HG03064 (cell line): ENCODE data around the gene HIGD2A.

Experiments
- ATAC-seq: cut with Tn5 transposase; IDR thresholded peaks from one replicate; pipeline ENCODE4 v1.9.1; 2021; ENCODE audit warnings: low read depth; ENCODE audit not compliant: unreplicated experiment

The HIGD2A gene

DNA sequence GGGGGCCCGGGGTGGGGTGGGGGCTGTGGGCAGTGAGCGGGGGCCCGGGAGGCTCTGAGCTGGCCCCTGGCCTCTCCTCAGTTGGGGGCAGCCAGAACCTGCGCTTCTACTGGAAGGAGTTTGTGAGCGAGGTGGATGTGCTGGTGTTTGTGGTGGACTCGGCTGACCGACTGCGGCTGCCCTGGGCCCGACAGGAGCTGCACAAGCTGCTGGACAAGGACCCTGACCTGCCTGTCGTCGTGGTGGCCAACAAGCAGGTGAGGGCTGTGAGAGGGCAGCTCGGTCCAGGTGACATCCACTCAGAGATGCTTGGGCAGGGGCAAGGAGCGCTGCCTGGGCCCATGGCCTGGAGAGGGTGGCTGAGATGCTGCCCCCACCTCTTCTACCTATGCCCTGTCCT lies 19.8 kb upstream of the HIGD2A start:
- ATAC-seq: no peak

DNA sequence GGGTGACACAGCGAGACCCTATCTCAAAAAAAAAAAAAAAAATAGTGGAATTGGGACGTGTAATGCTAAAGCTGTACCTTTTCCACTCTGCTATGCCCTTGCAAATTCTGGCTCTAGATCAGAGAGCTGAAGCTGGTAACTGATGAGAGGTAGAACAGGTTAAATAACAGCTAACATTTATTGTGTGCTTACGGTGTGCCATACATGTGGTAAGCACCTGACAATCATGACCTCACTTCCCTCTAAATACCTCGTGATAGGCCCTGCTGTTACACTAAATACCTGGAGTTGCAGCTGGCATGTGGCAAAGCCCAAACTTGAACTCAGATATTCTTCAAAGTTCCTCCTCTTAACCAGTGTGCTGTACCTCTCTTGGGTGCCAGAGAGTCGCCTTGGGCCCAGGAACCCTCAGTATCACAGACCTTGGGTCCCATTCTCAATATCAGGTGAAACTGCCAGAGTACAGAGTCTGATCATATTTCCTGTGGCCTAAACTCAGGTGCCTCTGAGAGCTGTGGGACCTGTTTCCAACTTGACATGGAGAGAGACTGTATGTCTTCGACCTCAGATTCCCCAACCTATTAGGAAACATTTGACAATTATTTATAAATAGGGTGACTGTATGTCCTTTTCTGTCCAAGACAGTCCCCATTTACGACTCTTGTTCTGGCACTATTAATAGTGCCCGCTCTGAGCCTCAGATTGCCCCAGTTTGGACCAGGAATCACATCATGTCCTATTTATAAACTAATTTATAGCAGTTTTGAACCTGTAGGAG lies 18.4 kb upstream of the HIGD2A start:
- ATAC-seq: no peak

DNA sequence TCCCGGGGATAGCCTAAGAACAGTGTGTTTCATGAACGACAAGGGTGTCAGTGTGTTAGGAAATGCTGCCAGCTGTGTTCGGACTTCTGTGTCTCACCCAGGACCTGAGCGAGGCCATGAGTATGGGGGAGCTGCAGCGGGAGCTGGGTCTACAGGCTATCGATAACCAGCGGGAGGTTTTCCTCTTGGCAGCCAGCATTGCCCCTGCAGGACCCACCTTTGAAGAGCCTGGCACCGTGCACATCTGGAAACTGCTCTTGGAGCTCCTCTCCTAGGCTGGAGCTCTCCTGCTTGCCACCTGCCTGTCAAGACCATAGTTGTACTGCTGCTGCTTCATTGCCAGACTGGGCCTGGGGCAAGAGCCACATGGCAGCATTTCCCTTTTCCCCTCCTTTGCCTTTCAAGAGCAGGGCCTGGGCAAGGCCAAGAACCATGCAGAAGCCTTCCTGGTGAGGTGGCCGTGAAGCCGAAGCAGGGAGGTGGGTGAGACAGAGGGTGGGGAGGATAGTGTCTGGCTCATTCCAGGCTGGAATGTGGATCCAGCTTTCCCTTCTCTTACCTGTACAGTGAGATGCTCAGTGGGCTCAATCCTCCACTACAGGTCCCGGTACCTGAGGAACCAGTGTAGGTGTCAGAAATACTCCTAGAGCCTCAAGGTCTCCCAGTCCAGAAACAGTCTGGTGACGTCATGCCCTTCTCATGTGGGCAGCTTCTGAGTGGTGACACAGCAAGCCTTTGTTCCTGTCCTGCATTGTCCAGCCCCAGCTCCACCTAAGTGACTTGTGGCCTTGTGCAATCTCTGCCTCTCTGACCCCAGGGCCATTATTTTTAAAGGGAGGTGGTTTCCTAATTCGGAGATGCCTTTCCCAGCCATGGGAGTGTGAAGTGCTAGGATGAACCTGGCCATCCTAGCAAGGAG lies 16.7 kb upstream of the HIGD2A start:
- no peak for ATAC-seq

DNA sequence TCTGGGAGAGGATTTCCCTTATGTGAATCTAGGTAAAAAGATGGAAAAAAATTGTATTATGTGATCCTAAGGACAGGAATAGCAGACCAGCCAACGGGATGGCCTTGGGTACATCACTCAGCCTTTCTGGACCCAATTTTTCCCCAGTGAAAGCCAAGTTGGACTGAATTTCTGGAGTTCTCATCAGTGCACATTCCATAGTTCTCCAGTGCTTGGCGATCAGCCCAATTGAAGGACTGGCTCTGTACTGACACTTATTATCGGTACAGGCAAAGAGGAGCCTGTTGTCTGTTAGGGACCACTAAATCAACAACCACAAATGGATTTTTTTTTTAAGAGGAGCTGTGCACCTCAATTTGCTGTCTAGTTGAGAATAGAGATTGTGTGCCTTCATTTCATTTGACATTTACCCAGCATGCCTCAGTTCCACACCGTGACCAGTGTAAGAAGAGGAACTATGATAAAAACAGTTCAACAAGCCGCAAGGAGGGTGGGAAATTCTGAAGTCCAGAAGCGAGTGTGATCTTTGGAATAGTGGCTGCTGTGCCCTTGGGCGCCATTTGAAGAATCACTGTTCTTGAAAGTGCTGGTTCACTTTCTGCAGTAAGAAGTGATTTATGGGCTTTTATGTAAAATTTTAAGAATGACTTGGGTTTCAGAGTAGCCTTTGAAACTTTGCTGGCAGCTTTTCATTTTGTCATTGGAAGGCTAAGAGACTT lies 15.3 kb upstream of the HIGD2A start:
- ATAC-seq: no peak

DNA sequence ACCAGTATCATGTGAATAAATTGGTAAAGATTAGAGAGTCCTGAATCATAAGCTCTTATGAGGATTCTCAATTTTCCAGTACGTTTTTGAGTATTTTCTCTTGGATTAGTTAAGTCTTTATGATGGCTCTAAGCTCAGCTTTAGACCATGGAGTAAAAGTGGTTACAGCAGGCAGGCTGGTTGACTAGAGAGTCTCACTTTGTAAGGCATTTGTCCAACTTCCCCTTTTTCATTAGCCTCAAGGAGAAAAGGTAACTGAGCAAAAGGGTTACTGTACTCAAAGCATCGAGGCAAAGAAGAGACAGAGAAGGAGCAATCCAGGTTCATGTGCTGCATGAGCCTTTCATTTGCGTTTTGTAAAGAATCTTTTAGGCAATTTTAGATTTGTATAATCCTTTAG lies 8.7 kb upstream of the HIGD2A start:
- no peak for ATAC-seq

DNA sequence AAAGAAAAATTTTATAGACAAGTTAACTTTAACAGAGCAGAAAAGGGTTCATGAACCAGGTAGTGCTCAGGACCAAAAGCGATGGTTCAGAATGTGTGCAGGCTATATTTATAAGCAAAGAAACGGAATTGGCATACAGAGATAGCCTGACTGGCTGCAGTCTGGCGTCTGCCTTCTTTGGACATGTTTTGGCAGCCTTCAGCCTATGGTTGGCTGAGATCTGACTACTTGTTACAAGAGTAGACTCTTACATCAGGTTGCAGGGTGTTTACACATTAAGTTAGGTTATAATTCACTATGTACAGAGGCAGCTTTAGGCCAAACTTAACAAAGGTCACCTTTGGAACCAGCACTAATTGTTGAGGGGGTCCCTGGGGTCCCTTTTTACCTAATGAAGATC lies 7.1 kb upstream of the HIGD2A start:
- no peak for ATAC-seq

DNA sequence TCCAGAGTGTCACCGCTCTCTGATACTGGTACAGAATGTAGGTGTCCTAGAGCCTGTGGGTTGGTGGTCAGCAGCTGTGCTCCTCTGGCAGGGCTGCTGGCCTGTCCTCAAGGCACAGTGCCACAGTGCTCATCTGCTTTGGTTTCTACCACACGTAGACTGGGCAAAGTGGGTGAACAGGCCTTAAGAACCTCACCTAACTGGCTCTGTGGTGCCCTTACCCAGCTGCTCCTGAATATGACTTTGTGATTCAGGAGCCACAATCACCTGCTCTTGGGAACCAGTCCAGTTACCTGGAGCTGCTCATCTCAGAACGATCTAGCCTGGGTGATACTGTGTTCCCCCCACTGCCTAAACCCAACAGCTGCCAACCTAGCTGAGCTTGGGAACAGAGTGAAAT lies 6.6 kb upstream of the HIGD2A start:
- ATAC-seq: no peak

DNA sequence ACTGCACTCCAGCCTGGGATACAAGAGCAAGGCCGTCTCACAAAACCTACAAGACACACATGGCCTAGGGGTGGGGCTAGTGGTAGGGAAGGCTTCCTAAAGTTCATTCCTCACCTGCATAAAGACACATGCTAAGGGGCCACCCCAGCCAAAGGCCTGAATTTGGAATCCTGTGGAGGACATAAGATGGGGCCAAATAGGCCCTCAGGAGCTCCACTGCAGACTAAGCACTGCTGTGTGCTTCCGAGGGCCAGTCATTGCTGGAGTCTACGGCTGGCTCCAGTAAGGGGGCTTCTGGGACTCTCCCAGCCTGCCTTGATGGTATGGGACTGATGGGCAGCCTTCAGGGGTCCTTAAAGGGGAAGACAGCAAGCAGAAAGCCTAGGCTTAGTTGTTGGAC lies 5.8 kb upstream of the HIGD2A start:
- ATAC-seq: no peak

DNA sequence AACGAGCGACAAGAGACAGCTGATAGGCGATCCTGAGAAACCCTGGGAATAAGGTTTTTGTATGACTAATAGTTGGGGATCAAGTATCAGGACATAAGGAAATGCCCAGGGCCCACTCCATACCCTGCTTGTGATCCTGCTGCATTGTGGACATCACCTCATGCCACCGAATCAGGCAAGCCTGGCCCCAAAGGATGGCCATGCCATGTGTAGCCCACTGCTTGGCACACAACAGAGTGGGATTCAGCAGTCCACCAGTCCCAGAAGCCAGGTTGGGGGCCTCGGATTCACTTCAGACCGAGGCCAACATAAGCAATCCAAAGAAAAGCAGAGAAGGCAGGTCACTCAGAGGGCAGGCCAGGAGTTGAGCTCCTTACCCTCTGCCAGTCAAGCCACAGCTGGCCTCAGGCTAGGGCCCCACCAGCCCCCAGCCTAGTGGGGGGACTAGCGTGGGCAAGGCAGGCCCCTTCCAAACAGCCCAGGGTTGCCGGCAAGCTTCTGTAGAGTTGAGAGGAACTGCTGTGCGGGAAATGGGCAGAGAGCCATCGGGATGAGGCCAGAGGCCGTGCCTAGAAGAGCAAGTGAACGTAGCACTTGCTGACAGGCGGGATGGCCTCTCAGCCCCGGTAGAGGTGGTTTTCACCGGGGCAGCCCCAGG lies 5.2 kb upstream of the HIGD2A start:
- no peak for ATAC-seq

DNA sequence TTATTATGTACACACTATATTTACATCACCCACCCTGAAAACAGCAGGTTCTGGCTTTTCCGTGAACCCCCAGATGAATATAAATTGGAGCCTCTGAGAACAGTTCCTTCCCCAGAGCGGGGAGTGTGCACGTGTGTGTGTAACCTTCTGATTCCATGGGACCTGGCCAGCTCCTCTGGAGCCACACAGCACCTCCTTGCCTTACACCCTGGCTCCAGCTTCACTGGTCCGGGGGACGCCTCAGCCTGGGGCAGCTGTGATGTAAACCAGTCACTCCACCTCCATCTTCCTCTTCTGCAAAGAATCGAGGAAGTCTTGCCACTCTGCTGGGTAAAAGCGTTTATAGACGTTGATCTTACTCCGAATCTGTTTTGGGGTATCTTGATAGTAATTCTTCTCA lies 4.6 kb upstream of the HIGD2A start:
- no peak for ATAC-seq

DNA sequence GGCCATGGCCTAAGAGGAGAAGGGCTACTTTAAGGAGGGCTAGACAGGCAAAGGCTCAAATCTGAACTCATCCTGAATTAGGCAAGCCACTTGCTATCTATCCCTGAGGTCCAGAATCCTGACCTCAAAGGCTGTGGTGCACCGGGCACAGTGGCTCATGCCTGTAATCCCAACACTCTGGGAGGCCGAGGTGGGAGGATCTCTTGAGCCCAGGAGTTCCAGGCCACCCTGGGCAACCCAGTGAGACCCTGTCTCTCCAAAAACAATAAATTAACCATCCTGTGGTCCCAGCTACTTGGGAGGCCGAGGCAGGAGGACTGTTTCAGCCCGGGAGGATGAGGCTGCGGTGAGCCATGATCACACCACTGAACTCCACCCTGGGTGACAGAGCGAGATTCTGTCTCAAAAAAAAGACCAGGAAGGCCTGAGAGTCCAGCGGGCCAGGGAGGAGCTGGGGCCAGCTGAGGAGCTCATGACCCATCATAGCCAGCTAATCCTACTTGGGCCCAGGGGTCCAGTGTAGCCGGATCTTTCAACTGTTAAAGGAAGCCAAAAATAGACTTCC lies 4.1 kb upstream of the HIGD2A start:
- no peak for ATAC-seq

DNA sequence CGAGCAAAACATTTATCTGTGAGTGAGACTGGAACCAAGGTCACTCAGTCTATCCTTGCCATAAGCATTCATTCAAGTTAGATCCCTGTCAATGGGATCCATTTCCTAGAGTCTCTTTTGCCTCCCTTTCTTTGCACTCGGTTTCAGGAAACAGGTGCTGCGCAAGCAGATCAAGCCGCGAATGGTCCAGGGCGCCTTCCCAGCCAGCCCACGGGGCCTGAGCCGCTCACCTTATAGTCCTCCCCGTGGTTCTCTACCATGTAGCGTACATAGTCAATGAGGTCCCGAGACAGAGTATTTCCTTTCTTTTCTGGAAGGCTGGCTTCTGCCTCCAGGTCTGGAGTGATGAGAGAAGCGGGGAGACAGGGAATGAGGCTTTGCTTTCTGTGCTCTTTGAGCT lies 3.6 kb upstream of the HIGD2A start:
- ATAC-seq: no peak

DNA sequence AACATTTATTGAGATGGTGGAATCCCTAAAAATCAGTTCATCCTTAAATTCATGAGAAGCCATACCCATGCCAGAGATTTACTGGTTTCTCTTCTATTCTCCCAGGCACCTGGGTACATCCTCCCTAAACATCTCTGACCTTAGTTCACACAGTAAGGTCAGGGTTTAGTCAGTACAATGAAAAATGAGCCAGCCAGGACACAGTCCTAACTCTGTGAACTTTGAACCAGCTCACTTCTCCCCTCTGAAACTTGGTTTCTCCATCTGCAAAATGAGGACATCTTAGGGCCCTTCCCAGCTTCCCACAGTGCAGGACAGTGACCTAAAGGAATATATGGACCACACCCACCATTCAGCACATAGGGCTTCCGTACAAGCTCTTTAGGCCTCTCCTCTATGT lies 2.1 kb upstream of the HIGD2A start:
- no peak for ATAC-seq

DNA sequence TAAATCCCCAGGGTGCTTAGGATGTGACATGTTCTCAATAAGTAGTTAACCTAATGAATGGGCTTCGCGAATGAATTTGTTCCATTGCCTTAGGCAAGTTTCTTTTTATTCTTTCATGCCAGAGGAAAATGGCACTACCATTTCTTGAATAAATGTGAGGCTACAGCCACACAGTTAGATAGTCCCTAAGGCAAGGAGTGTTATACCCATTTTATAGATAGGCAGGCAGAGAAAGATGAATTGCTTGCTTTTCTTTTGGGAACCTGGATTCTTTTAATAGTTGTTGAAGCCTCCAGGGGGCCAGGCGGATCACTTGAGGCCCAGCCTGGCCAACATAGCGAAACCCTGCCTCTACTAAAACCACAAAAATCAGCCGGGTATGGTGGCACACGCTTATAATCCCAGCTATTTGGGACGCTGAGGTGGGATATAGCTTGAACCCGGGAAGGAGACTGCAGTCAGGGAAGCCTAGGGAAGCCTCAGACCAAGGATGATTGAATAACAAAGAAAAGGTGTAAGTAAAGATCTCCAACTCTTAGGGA lies 1.1 kb upstream of the HIGD2A start:
- no peak for ATAC-seq

DNA sequence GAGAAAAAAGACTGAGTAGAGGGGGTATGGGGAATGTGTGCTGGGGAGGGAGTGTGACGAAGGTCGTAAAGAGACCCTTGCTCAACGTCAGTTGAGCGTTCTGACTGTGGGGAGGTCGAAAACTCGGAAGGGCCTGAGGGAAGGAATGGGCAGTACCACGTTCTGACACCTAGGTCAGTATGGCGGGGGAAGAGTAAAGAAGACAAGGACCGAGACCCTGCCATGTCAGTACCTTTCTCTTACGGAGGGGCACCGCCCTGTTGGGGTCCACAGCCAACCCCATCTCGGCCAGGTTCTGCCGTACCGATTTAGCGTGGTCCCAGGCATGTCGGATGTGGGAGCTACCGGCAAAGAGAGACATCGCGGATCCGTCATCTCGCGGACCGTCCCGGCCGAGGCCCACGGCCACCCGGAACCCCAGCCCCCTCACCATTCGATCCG lies 528 bp upstream of the HIGD2A start:
- ATAC-seq: no peak

DNA sequence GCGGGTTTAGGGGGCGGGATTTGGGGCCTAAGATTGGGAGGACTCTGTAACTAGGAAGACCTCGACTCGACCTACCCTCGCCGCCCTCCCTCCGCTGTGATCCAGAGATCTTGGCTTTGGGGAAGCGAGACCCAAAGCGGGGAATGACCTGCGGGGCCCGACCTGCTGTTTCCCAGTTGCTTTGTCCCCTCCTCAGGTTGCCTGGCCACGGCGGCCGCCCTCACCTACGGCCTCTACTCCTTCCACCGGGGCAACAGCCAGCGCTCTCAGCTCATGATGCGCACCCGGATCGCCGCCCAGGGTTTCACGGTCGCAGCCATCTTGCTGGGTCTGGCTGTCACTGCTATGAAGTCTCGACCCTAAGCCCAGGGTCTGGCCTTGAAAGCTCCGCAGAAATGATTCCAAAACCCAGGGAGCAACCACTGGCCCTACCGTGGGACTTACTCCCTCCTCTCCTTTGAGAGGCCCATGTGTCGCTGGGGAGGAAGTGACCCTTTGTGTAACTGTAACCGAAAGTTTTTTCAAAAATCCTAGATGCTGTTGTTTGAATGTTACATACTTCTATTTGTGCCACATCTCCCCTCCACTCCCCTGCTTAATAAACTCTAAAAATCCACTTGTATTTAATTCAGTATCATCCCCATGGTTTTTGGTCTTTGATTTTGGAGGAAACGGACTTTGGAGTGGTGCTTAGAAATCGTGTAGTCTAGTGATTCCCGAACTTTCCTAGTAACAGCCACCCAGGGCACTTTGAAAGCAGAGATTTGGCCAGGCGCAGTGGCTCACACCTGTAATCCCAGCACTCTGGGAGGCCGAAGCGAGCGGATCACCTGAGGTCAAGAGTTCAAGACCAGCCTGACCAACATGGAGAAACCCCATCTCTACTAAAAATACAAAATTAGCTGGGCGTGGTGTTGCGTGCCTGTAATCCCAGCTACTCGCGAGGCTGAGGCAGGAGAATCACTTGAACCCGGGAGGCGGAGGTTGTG lies 878 bp downstream of the HIGD2A start:
- peak; percentile 12 for ATAC-seq

DNA sequence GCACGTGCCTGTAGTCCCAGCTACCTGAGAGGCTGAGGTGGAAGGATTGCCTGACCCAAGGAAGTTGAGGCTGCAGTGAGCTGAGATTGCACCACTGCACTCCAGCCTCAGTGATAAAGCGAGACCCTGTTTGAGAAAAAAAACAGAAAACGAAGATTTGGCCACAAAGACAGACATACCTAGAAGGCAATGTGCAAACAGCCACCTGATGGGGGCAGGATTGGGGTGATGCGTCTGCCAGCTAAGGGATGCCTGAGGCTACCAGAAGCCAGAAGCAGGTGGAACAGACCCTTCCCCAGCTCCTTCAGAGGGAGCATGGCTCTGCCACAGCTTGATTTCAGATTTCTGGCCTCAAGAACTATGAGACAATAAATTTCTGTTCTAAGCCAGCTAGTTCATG lies 2.9 kb downstream of the HIGD2A start:
- ATAC-seq: no peak

DNA sequence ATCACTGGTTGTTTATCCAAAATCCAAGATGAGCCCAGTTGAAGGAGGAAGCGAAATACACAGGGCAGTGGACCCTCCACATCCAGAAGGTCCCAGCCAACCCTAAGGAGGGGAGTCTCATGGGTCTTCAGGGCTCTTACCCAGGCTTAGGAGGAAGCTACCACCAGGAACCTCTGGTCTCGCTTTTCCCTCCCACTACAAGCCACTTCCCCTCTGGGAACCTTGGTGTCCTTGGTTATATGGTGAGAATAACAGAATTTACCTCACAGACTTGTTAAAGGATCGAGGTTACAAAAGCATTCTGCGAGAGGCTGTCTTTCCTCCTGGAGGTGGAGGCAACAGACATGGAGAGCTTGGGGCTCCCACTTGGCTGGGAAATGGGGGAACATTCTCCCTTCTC lies 3.4 kb downstream of the HIGD2A start:
- no peak for ATAC-seq

DNA sequence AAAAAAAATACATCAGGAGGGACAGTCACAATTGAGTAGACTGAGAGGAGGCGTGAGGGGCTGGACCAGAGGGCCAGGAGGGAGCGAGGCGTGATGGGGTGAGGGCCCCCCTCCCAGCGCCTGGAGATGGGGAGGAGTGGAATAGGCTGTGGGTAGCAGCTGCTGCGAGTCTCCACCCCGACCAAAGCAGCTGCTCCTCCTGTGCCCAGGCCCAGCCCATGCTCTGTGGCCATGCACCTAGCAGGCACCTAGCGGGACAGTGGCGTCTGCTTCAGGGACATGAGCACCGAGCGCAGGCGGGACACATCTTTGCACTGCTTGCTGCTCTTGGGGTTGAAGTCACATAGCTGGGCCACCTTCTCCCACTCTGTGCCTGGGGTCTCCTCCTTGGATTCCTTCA lies 4.0 kb downstream of the HIGD2A start:
- ATAC-seq: no peak
